Stimulated activated CD4-positive, alpha-beta T cell treated with anti-CD3 and anti-CD28 coated beads, Interleukin-2, amount 100 ng/mL, for 48 hours (primary cell): ENCODE results near the gene MYO5B.

Source experiments
- DNase-seq, 2 donors: peaks; one replicate each; pipeline ENCODE4 v3.0.0-alpha.2; 2020

MYO5B gene

DNA sequence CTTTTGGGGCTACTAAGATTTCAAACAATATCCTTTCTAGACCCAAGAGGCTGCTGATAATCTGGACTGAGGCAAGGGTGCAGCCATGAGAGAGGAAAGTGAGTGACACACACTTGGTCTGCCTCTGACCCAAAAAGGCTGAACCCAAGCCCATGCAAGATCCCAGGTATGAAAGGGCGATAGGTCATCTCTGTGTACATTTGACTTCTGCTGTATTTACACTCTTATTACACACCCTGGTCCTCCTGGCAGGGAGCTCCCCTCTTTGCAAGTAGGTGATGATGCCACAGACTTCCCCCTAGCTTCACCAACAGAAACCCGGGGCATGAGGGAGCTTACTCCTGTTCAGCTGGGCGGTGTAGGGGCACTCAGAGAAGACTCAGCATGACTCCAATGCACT, 319.8 kb downstream of the MYO5B start:
- no peak for DNase-seq

DNA sequence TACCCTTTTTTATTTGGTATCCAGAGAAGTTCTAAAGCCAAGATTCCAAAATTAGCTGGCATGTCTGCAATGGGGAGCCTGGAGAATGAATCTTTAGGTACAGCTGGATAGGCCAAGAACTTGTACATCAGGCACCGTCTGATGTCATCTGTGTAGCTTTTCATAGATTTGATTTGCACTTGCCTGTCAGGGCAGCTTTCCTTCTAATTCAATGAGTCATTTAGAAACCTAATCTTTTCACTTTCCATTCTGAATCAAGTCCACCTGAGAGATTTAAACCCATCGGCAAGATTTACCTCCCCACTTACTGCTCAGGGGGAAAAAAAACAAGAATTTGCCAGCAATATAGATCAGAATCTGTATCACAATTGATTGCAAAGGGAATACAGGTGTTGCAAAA, 320.7 kb downstream of the MYO5B start:
- DNase-seq = no peak

DNA sequence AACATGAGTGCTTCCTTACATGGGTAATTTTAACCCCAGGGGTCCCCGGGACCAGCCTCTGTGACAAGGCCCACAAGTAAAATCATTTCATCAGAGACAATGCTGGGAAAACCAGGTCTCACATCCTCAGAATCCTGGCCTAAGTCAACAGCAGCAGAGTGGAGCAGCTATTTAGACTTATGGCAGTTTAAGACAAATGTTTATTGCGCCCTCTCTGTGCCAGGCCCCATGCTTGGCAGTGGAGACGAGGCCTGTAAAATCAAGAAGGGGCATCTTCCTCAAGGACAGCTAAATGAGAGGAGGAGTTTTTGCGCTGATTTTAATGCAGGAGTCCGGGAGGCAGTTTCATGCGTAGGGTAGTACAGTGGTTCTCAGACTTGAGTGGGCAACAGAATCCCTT, 325.6 kb downstream of the MYO5B start:
- no peak for DNase-seq

DNA sequence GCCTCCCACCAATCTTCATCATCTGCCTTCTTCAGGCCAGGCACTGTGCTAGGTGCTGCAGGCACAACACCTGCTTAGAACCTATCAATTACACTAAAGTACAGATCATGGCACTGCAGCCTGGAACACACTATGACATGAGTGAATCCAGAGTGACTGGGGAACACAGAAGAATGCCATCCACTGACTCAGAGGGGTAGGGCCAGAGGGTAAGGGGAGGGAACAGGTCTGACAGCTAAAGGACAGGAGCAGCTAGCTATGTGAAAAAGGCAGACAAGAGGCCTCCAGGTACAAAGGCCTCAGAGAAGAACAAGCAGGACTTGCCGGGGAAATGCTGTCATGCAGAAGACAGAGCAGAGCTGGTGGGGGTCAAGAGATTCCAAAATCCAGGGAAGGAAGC, 328.3 kb downstream of the MYO5B start:
- DNase-seq = no peak

DNA sequence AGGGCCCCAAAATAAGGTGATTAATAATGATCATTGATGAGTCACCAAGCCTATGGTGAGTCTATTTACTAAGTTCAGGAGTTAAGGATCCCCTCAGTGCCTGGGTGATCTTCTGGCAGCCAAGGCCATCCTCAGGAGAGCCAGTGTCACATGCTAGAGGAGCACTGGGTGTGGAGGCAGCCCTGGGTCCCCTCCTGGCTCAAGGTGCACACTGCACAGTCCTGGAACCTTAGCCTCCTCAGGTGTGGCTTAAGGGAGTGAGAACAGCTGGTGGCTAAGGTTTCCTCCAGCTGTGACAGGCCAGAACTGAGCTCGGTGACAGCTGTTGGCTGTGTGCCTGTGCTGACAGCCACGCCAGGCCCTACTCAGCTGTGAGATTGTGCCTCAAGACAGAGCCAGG, 329.5 kb downstream of the MYO5B start:
- no peak for DNase-seq

DNA sequence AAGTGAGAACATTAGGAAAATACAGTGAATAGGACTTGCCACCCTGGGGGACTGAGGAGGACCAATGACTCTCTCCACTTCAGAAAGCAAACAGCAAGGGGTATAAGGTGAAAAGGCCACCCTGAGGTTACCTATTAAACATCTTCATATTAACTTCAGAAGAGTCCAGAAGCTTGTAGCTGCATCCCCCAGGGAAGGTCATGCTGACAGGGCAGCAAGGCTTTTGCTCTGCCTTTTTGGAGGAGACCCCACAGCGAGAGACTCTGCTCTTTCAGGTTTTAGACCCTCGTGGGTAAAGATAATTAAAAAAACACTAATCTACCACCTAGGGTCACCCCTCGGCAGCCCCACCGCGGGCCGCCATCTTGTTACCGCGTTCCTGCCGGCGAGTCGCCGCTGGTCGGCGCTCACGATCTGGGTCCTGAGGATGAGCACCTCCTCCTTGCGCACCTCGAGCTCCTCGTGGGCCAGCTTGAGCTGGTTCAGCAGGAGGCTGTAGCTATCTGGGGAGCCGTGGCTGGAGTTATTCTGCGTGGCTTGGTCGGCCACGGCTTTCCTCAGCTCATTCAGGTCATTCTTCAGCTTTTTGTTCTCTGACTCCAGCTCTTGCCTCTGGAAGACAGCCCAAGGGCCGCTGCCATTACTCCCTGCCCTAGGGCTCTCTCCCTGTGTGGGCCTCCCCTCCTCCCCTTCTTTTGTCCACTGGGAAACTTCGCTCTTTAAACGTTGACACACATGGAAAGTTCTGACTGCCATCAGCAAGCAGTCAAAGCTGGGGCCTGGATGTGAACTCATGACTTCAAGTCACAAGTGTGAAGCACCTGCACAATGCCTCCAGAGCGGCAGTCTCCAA, 331.0 kb downstream of the MYO5B start:
- no peak for DNase-seq

DNA sequence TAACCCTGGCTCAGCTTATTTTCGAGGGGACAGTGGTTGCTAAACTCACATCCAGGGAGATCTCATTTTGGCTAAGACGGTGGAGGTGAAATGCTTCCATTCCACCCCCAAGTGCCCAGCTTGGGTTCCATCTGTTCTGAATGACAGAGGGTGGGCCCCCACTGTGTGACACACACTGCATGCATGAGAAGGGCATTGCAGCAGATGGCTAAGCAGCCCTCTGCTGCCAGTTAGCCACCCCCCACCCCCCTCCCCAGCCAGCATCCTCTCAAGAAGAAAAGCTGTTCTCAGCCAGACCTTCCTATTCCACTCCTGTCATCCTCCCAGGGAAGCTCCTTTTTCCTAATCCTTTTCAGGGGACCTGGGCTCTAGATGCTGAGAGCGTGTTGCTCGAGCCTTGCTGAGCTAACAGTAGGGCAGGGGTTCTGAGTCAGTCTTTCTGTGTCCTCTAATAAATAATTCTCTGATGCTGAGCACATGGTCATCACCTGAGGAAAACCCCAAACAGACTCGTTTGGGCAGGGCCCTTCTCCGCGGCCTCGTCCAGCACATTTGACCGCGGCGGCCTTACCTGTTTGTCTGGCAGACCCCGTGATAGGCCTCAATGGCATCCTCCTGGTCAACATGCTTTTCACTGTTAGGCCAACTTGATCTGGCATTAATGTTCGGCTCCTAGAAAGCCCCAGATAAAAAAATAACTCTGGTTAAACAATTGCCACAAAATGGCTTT, 332.1 kb downstream of the MYO5B start:
- no peak for DNase-seq

DNA sequence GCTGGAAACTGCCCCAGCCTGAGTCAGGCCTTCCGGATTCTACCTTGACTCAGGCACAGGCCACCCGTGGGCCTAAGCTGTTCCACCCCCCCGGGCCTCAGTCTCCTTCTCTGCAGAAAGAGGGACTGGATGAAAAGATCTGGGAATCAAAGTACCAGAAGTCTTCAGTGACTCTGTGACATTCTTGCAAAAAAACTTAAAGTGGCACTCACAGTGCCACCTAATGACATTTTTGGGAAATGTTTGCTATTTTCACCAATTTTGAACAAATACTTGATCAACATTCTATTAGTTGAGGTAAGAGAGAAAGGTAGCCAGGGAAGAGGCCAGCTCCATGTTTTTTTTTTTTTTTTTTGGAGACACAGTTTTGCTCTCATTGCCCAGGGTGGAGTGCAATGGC, 333.3 kb downstream of the MYO5B start:
- DNase-seq = no peak

DNA sequence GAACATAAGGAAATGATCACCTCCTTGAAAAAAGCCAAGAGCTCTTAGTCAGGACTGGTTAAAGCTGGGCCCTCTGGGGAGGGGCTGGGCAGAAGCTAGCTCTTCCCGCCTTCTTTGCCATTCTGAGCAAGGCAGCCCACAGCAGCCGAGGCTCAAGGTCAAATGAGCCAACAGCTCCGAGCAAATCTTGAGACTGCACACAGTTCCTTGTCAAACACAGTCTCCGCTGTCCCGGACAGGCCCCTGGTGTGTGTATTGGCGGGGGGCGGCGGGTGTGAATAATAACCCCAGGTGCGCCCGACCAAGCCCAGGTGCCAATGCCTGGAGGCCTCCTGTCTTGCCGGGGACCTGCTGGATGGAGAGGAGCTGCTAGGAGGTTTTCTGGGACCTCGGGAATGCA, 335.2 kb downstream of the MYO5B start:
- DNase-seq = no peak

DNA sequence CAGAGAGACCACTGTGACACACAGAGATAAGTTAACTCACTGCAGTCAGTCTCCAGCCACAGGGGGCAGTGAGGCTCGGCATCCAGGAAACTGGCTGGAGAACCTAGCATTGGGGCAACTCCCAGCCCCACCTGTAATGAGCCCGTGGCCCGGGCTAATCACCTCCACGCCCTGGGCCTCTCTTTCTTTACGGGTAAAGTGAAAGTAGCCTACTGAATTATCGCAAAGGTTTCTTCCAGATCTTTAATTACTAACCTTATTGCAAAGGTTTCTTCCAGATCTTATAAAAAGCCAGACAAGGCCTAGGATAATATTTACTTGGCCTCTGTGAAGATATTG, 336.0 kb downstream of the MYO5B start:
- no peak for DNase-seq

DNA sequence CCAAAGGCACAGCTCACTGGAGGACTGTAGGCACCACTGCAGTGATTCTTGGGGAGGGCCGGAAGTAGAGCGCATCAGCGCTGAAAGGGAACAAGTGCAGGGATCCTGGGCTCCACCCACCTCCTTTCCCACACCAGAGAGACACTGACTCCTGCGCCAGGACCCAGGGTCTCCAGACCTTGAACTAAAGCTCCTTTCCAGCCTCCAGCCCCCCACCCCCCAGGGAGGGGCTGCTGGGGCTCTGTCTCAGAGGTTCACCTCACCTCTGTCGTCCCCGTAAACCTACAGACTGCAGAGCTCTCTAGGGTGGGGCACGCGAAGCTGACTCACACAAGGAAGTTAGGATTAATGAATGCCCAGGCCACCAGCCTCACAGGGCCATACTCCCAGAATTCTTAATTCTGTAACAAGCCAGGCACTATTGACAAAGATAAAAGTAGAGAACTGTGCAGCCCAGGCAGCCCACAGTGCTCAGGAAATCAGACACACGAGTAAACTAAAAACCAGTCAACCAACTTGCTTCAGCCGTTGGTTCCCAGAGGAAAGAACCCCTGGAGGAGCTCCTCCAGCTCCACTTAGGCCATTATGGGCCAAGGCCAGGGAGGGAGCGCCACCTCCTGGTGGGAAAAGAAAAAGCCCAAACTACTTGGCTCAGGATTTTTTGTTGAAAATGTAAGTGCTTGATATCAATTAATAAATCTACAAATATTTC, 336.5 kb downstream of the MYO5B start:
- peak; percentile 62 to 66 for DNase-seq

DNA sequence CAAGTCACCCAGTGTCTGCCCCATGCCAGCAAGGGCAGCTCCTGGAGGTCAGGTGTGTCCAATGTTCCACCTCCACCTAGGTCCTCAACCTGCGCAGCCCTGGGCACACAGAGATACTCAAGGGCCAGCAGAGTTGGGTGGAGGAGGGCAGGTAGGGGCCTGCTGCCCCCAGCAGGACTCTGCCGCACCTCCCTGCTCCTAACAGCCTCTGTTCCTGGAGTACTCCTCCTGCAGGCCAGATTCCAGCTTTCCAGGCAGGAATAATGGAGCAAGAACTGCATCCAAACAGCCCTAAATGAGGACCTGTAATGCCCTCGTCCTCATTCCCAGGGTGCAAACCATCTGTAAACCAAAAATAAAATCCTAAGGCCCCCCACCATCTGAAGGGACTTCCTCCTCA, 337.2 kb downstream of the MYO5B start:
- DNase-seq = no peak

DNA sequence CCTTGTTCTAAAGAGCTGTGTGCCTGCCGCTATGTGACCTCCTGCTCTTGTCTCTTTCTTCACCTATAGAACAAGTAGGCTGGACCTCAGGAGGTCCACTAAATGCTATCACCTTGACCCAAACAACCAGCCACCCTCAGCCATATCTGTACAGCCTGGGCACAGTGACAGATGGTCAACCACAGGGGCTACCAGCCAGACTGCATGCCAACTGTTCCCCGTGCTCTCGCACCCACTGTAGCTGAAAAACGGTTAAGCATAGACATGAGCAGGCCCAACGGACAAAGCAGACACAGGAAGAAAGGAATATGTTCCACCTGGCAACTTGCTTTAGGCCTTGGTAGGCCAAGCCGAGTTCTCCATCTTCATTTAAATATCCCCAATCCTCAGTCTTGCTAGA, 338.5 kb downstream of the MYO5B start:
- DNase-seq = no peak

DNA sequence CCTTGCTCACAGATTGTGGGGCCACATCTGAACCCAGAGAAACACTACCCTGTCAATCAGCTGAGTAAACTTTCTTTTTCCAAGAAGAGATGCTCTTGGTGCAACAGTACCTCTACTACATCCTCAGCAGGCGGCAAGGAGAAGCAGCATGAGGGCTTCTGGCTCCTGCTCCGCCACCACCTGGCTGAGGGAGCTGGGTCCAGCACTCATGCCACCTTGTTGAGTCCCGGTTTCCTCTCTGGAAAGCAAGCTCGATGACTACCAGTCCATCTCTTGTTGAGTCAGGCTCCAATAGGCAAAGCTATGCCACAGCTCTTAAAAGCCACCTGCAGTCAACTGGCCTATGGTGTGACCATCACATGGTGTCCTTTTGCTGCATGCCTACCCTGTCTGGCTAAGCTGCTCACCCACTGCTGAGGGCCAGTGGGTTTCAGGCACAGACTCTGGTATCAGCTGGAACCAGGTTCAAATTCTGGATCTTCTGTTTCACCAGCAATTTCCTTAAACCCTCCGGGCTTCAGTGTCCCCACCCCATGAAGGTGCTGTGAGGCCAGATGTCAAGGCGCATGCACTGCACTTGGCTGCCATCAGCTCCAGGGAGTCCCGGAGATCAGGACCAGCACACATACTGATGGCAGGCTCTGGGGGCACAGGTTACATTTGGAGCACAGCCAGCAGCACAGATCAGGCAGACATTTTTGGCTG, 339.1 kb downstream of the MYO5B start:
- no peak for DNase-seq

DNA sequence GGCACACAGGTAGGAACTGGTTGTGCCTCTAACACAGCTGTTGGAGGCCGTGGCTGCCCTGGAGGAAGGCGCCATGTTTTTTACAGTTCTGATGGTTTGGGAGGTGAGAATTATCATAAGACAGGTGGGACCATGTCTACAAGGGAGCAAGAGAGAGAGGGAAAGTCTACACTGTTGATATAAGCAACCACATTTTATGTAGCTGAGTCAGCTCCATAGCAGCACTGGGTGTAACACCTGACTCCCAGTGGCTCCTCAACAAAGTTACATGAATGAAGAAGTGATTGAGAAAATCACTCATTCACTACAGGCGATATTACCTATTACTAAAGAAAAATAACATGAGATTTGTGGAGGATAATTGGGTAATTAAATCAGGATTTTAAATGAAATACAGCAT, 340.3 kb downstream of the MYO5B start:
- DNase-seq = no peak

DNA sequence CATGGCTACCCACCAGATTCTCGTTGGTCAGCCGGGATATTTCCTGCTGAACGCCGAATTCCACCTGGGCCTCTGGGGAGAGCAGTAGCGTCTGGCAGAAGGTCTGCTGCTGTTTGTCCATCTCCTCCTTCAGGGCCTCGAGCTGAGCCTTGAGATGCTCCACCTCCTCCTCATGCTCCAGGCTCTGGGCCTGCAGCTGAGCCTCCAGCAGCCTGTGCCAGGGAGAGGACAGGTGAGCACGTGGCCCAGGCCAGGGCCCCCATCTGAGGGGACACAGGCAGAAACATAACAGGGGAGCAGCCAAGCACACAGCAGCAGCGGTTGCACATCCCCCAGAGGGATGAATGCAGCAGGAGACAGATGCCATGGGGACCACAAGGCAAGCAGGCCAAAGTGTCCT, 341.5 kb downstream of the MYO5B start:
- DNase-seq = no peak

DNA sequence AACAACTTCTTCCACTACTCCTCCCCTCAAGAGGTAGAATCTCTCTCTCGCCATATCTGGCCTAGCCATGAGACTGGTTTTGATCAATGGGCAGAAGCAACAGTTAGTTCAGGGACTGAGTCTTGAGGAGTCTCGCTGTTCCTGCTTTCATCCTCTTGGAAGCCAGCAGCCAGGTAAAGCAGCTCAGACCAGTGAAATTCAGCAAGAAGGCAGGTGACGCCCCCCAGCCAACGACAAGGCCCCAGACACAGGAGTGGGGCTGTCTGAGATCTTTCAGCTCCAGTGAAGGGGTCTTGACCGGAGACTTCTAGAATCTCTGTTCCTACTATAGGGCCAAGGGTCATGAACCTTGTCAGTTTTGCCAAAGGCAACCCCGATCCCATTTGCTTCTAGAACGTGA, 341.9 kb downstream of the MYO5B start:
- no peak for DNase-seq

DNA sequence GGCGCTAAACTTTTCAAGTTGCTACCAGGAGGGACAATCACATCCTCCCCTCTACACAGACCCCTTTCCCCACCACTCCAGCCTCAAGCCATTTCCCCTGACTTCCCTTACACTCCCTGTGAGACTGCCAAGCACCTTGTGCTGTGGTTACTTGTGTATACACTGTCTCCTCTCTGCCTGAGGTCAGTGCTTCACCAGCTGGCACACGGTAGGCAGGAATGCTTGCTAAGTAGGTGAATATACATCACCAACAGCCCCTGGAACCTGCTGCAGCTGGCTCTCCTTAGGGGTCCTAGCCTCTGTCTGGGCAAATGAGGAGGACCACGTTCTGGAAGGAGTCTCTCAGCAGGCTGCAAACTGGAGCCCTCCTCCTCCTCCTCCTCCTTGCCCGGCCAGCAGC, 343.3 kb downstream of the MYO5B start:
- DNase-seq = no peak

DNA sequence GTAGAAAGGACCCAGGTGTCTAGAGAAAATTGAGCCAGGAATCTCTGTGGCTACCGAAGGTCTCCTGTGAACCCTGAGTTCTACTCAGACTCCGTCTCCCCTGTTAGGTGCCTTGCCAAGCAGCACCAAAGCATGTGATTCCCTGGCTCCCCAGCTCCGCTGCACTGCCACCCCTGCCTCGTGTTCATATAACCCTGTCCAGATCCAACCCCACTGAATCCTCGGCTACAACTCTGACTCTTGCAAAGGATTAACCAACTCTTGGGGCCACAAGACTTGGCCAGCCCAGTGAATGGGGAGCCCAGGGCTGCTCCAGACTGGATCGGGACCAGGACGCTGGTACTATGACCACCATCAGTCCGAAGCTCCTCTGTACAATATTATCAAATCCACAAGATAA, 344.3 kb downstream of the MYO5B start:
- DNase-seq = no peak

DNA sequence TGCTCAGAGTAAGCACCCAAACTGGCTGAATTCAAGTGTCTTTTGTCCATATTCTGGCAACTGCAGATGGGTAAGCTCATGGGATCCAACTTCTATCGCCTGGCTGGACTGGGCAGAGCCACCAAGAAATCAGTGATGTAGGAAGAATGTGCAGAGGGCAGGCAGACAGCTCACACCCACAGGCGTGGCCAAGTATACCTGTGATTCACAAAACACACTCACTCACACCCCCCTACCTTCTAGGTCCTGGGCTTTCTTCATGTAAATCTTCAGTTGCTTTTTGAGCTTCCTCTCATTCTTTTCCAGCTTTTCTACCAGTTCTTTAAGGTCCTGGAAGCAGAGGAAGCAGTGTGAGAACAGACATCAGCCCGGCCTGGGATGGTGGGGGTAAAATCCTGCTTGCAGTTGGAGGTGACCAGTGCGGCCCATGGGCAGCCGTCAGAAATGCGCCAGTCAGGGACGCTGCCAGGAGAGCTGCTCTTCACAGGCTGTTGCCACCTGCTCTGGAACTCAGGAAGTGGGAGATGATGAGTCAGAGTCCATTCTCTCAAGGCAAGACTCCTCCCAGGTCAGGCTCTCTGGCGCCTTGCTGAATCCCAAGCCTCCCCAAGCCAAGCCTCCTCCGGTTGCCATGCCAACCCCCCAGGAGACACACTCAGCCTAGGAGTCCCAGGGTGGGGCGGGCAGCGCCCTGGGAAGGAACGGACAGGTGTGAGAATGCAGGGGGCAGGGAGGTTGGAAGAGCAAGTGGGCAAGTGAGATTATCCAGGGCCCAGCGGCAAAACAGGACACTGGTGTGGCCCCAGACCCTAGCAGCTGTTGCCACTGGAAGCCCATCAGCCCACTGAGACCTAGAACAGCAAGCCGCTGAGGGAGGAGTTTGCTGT, 345.4 kb downstream of the MYO5B start:
- DNase-seq = no peak

DNA sequence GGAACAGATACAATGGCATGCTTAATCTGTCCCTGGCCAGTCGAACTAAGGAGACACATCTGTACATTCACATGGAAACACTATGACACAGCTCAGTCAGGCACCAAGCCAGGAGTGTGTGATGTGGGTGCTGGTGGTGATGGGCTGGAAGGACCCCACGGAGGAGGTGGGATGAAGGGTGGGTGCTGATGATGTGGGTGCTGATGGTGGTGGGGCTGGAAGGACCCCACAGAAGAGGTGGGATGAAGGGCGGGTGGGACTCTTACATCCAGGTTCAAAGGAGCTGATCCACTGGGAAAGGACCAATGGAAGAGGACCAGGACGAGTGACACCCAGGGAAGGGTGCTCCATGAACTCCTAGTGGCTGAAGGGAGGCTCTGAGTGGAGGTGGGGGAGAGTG, 346.8 kb downstream of the MYO5B start:
- no peak for DNase-seq

DNA sequence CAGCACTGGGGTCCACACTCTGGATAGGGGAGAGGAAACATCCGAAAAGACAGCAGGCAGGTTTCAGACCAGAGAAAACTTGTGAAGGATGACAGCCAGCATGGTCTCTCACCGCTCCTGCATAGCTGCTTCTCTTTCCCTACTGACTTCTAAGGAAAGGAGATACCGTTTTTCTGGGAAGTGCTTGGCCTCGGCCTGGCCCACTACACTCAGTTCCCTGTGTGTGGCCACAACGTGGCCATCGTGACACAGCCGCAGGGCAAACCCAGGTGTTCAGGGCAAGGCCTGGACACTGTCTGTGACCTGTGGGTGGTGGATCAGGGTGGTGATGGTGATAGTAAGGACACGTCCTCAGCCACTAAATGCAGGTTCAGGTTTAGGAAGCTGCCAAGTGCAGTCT, 347.4 kb downstream of the MYO5B start:
- no peak for DNase-seq
